GM23248 (cell line): ENCODE data around the gene NMUR1. TPM values are rescaled to one million over a fixed set of nuclear protein-coding genes. Genes with fewer than 3 reads are reported as not detected.

Experiments
- DNase-seq: peaks from one replicate; pipeline ENCODE4 v3.0.0-alpha.2; 2015
- H2AFZ ChIP-seq: fragments of 200-600 bp; sonication (generic); 2 replicates; pipeline ENCODE4 v1.6.1; 2016; ENCODE audit warnings: antibody characterized with exemption
- H3F3A ChIP-seq: fragments of 200-600 bp; sonication (generic); 2 replicates; pipeline ENCODE4 v1.6.1; 2016; ENCODE audit warnings: mild to moderate bottlenecking, antibody characterized with exemption, mixed run types; ENCODE audit not compliant: insufficient read depth
- H3K27ac ChIP-seq: fragments of 200-600 bp; sonication (generic); 2 replicates; pipeline ENCODE4 v1.5.1; 2016; ENCODE audit warnings: mild to moderate bottlenecking
- H3K27me3 ChIP-seq: fragments of 200-600 bp; sonication (generic); replicated peaks from 2 replicates; pipeline ENCODE4 v1.6.1; 2016; ENCODE audit warnings: mild to moderate bottlenecking; ENCODE audit not compliant: insufficient read depth
- H3K36me3 ChIP-seq: fragments of 200-600 bp; sonication (generic); 2 replicates; pipeline ENCODE4 v1.6.1; 2016; ENCODE audit warnings: low read depth, mild to moderate bottlenecking
- H3K4me1 ChIP-seq: fragments of 200-600 bp; sonication (generic); 2 replicates; pipeline ENCODE4 v1.6.1; 2016; ENCODE audit warnings: mild to moderate bottlenecking; ENCODE audit not compliant: insufficient read depth
- H3K4me2 ChIP-seq: fragments of 200-600 bp; sonication (generic); one replicate; pipeline ENCODE4 v1.6.1; 2016; ENCODE audit warnings: mild to moderate bottlenecking; ENCODE audit not compliant: unreplicated experiment
- H3K4me3 ChIP-seq: fragments of 200-600 bp; sonication (generic); 2 replicates; pipeline ENCODE4 v1.5.1; 2016; ENCODE audit warnings: mild to moderate bottlenecking
- H3K79me2 ChIP-seq: fragments of 200-600 bp; sonication (generic); 2 replicates; pipeline ENCODE4 v1.6.1; 2016; ENCODE audit warnings: mild to moderate bottlenecking; ENCODE audit not compliant: insufficient read depth
- H3K9ac ChIP-seq: fragments of 200-600 bp; sonication (generic); 2 replicates; pipeline ENCODE4 v1.6.1; 2016; ENCODE audit warnings: mild to moderate bottlenecking
- H3K9me2 ChIP-seq: fragments of 200-600 bp; sonication (generic); 2 replicates; pipeline ENCODE4 v1.6.1; 2016; ENCODE audit warnings: mixed run types, mild to moderate bottlenecking, moderate library complexity; ENCODE audit not compliant: insufficient read depth
- H3K9me3 ChIP-seq: fragments of 200-600 bp; sonication (generic); one replicate; pipeline ENCODE4 v1.6.1; 2017; ENCODE audit warnings: low read depth
- H4K20me1 ChIP-seq: fragments of 200-600 bp; sonication (generic); 2 replicates; pipeline ENCODE4 v1.6.0; 2016; ENCODE audit not compliant: insufficient read depth
- EZH2 ChIP-seq: fragments of 200-600 bp; sonication (generic); IDR thresholded peaks from 2 replicates; pipeline ENCODE4 v1.6.1; 2018; ENCODE audit warnings: antibody characterized with exemption, mild to moderate bottlenecking; ENCODE audit not compliant: insufficient read depth, poor library complexity, severe bottlenecking
- EZH2phosphoT487 ChIP-seq: fragments of 200-600 bp; sonication (generic); IDR thresholded peaks from 2 replicates; pipeline ENCODE4 v1.6.1; 2018; ENCODE audit warnings: antibody characterized with exemption, moderate library complexity, mild to moderate bottlenecking, low read depth; ENCODE audit not compliant: insufficient read depth
- WGBS, 2 experiments: methylation state at CpG; one replicate each; pipeline ENCODE4 v1.1.6; 2015 to 2017; ENCODE audit warnings: low lambda C conversion rate in 2 of 2, low coverage in 1 of 2; ENCODE audit errors: missing lambda C conversion rate in 2 of 2; 5-methylcytosine and 5-hydroxymethylcytosine counted together
- in situ Hi-C: fragments of 300-500 bp; cut with MboI; formaldehyde crosslinking; loops from 2 replicates; pipeline ENCODE4 v1.15.0; 2020
- polyA plus RNA-seq: library from polyadenylated mRNA; unstranded; fragments of >200 nt; fragmentation: Nextera tagmentation; extraction: Ambion mirVana; gene quantifications from 2 replicates; pipeline ENCODE4 v1.2.1, GENCODE V29; 2016
- total RNA-seq: library from RNA; depleted of rRNA; stranded (reverse); fragments of >200 nt; shearing (Covaris generic); gene quantifications from 2 replicates; pipeline ENCODE4 v1.2.3, GENCODE V29; 2014

Gene NMUR1
- total and polyA plus RNA-seq, 2 experiments from 2014 or later: not detected

GRCh38 chr2:231548752-231549151 is 18.5 kb upstream of the NMUR1 start:
- TF ChIP-seq EZH2phosphoT487: no peak
- TF ChIP-seq EZH2: no peak
- Histone ChIP-seq H4K20me1 (no peaks in the 10 kb centered on the region), H3K9ac (no peak overlapping the region), H3K4me1 (no peaks in the 10 kb centered on the region), H3K36me3 (no peaks in the 10 kb centered on the region), H3K9me2 (no peaks in the 10 kb centered on the region), H3K79me2 (no peaks in the 10 kb centered on the region), H3K4me2 (no peak overlapping the region), H3K27me3 (no peaks in the 10 kb centered on the region), H3K9me3 (no peaks in the 10 kb centered on the region), H3F3A (no peaks in the 10 kb centered on the region), H2AFZ (no peak overlapping the region), H3K27ac (no peak overlapping the region), H3K4me3 (no peak overlapping the region)
- in situ Hi-C loops: no loop called here
- 42 to 48% methylated on average over 3 of the region's 3 CpGs for WGBS, 2 experiments
- no peak for DNase-seq

GRCh38 chr2:231547315-231548110 is 17.3 kb upstream of the NMUR1 start:
- Histone ChIP-seq H3K9ac (no peak overlapping the region), H3K4me1 (no peaks in the 10 kb centered on the region), H3K79me2 (no peaks in the 10 kb centered on the region), H3F3A (no peaks in the 10 kb centered on the region), H3K9me3 (no peaks in the 10 kb centered on the region), H3K9me2 (no peaks in the 10 kb centered on the region), H3K4me3 (no peak overlapping the region), H3K36me3 (no peaks in the 10 kb centered on the region), H3K4me2 (no peak overlapping the region), H3K27ac (no peak overlapping the region), H3K27me3 (no peaks in the 10 kb centered on the region), H2AFZ (no peak overlapping the region), H4K20me1 (no peaks in the 10 kb centered on the region)
- 75 to 78% methylated on average over 12 of the region's 12 CpGs for WGBS, 2 experiments
- DNase-seq: no peak
- TF ChIP-seq EZH2 (no peak), EZH2phosphoT487 (no peak)
- in situ Hi-C loops: no loop called here

GRCh38 chr2:231546014-231546715 is 15.9 kb upstream of the NMUR1 start:
- H3K27me3 ChIP-seq: peaks cover 9% of the 10 kb centered on the region
- H3F3A ChIP-seq: no peaks in the 10 kb centered on the region
- in situ Hi-C loops: no loop called here
- H3K9ac ChIP-seq: no peak overlapping the region
- H3K27ac ChIP-seq: no peak overlapping the region
- H3K4me3 ChIP-seq: no peak overlapping the region
- WGBS, 2 experiments: 70 to 74% methylated on average over 12 to 13 of the region's 13 CpGs
- H3K4me1 ChIP-seq: no peaks in the 10 kb centered on the region
- no peak overlapping the region for H3K4me2 ChIP-seq
- H3K79me2 ChIP-seq: no peaks in the 10 kb centered on the region
- no peaks in the 10 kb centered on the region for H4K20me1 ChIP-seq
- TF ChIP-seq EZH2phosphoT487 (no peak), EZH2 (no peak)
- H3K9me2 ChIP-seq: no peaks in the 10 kb centered on the region
- H3K36me3 ChIP-seq: no peaks in the 10 kb centered on the region
- DNase-seq: no peak
- H3K9me3 ChIP-seq: no peaks in the 10 kb centered on the region
- no peak overlapping the region for H2AFZ ChIP-seq

- Histone ChIP-seq H3K9me2 (no peaks in the 10 kb centered on the region), H3K27ac (no peak overlapping the region), H2AFZ (no peak overlapping the region), H3K36me3 (no peaks in the 10 kb centered on the region), H3K4me1 (no peaks in the 10 kb centered on the region), H4K20me1 (no peaks in the 10 kb centered on the region), H3K79me2 (no peaks in the 10 kb centered on the region), H3F3A (no peaks in the 10 kb centered on the region), H3K9ac (no peak overlapping the region), H3K4me2 (no peak overlapping the region), H3K27me3 (peaks cover 12% of the 10 kb centered on the region), H3K9me3 (no peaks in the 10 kb centered on the region), H3K4me3 (no peak overlapping the region)
- in situ Hi-C loops: no loop called here
- TF ChIP-seq EZH2 (no peak), EZH2phosphoT487 (no peak)
- WGBS, 2 experiments: 66 to 67% methylated on average over 14 of the region's 14 CpGs
- no peak for DNase-seq
Observed at GRCh38 chr2:231545105-231545902, 15.1 kb upstream of the NMUR1 start.
